Measurements from ENCODE around the gene PRODH2.

- no peak for TF ChIP-seq POLR2AphosphoS5 (IDR thresholded peaks at IDR 0.05; ENCODE audit: borderline replicate concordance, low read depth, low read length)
- TF ChIP-seq EZH2 (IDR thresholded peaks at IDR 0.05): no peak
- no peak for TF ChIP-seq FOXP2 (optimal IDR thresholded peaks at IDR 0.05; ENCODE audit: control extremely low read depth, extremely low read length, insufficient read depth)
Observed at GRCh38 chr19:35861640-35862160, 49.1 kb upstream of the PRODH2 start.
